ENCODE measurements around the gene TXNDC15. TPM values are rescaled to one million over a fixed set of nuclear protein-coding genes. Genes with fewer than 3 reads are reported as not detected.

TXNDC15 gene
- total and polyA plus RNA-seq, 2 of the 13 experiments (the other 11 are each of a cell fraction or from before 2014, with no cell fraction given): 22.2 to 49.9 TPM

DNA sequence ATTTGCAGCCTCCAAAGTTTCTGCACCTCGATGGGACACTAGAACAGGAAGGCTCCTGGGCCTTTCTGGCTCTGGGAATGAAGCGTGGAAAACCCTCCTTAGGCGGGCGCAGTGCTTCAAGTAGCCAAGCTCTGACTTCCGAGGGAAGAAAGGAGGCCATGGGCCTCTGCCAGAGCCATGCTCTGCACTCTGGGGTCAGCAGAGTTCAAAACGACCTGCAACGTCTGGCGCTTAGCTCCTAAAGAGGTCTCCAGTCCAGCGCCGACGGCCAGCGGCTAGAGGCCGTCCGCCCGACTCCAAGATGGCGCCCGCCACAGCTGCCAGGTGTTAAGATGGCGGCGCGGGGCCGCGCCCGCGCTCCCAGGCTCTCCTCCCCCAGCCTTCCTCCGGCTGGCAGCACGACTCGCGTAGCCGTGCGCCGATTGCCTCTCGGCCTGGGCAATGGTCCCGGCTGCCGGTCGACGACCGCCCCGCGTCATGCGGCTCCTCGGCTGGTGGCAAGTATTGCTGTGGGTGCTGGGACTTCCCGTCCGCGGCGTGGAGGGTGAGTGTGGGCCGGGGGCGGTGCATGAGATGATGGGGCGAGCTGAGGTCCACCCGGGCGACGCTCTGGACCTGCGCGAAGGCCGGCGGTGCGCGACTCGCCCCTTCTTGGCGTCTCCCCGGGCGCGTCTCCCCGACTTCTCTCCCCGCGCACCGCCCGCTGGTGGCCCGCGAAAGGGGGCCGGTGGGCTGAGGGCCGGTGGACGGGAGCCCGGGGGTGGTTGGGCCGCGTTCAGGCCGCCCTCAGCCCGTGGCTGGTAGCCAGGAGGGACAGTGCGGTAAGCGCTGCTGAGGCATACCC is at the start of gene TXNDC15 (continued):
- TF ChIP-seq ZNF615 (CRISPR knock-in tag; IDR thresholded peaks at IDR 0.05; ENCODE audit: borderline replicate concordance): no peak
- TF ChIP-seq ZNF577 (CRISPR knock-in tag; IDR thresholded peaks at IDR 0.05; ENCODE audit: borderline replicate concordance, low read depth): peak; percentile 90; the same call in 1 of the 2 replicates
- peak; percentile 72 for TF ChIP-seq ZSCAN25 (CRISPR knock-in tag; IDR thresholded peaks at IDR 0.05)
- no peak for TF ChIP-seq PHF5A (CRISPR knock-in tag; IDR thresholded peaks at IDR 0.05; ENCODE audit: low read depth, unreplicated experiment)
- TF ChIP-seq HNF4A (CRISPR knock-in tag; IDR thresholded peaks at IDR 0.05): peak; percentile 40; the same call in 1 of the 2 replicates
- no peak for TF ChIP-seq CCAR2 (optimal IDR thresholded peaks at IDR 0.05; ENCODE audit: low read depth, low read length)
- TF ChIP-seq ZSCAN31 (CRISPR knock-in tag; IDR thresholded peaks at IDR 0.05; ENCODE audit: low read depth): peak; percentile 90
- no peak for TF ChIP-seq DPF2 (CRISPR knock-in tag; IDR thresholded peaks at IDR 0.05; ENCODE audit: borderline replicate concordance, low read depth)
- TF ChIP-seq ZNF496 (CRISPR knock-in tag; IDR thresholded peaks at IDR 0.05; ENCODE audit: insufficient replicate concordance): no peak
- TF ChIP-seq HNRNPUL1 (IDR thresholded peaks at IDR 0.05; ENCODE audit: low read depth, low read length): peak; percentile 40; the same call in 1 of the 2 replicates
- TF ChIP-seq ZNF768 (CRISPR knock-in tag; IDR thresholded peaks at IDR 0.05): peak; percentile 85; the same call in 1 of the 2 replicates
- TF ChIP-seq KDM5B (CRISPR knock-in tag; IDR thresholded peaks at IDR 0.05; ENCODE audit: borderline replicate concordance): peak; percentile 92
- TF ChIP-seq PITX1 (CRISPR knock-in tag; IDR thresholded peaks at IDR 0.05): no peak
- TF ChIP-seq MBD4 (IDR thresholded peaks at IDR 0.05; ENCODE audit: borderline replicate concordance, low read length): no peak
- TF ChIP-seq PAF1 (CRISPR knock-in tag; IDR thresholded peaks at IDR 0.05): no peak
- peak; percentile 96 for TF ChIP-seq KDM2A (CRISPR knock-in tag; IDR thresholded peaks at IDR 0.05; ENCODE audit: borderline replicate concordance, low read depth)
- no peak for TF ChIP-seq CHD2 (IDR thresholded peaks at IDR 0.05; ENCODE audit: low read depth, low read length)
- TF ChIP-seq ZNF543 (CRISPR knock-in tag; IDR thresholded peaks at IDR 0.05): peak; percentile 82
- TF ChIP-seq AKAP8 (CRISPR knock-in tag; IDR thresholded peaks at IDR 0.05): peak; percentile 90
- no peak for TF ChIP-seq SMARCE1 (IDR thresholded peaks at IDR 0.05; ENCODE audit: borderline replicate concordance)
- TF ChIP-seq, protein P1, sequence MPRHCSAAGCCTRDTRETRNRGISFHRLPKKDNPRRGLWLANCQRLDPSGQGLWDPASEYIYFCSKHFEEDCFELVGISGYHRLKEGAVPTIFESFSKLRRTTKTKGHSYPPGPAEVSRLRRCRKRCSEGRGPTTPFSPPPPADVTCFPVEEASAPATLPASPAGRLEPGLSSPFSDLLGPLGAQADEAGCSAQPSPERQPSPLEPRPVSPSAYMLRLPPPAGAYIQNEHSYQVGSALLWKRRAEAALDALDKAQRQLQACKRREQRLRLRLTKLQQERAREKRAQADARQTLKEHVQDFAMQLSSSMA (CRISPR knock-in tag; IDR thresholded peaks at IDR 0.05): no peak
- peak; percentile 89 for TF ChIP-seq PHF20 (CRISPR knock-in tag; IDR thresholded peaks at IDR 0.05)
- 0 out of 2 replicates have a peak, but pooled peaks have one; percentile 20 for TF ChIP-seq ZNF136 (CRISPR knock-in tag; IDR thresholded peaks at IDR 0.05; ENCODE audit: low read depth)
- peak; percentile 89 for TF ChIP-seq ZNF605 (CRISPR knock-in tag; IDR thresholded peaks at IDR 0.05)
- TF ChIP-seq, protein P2, sequence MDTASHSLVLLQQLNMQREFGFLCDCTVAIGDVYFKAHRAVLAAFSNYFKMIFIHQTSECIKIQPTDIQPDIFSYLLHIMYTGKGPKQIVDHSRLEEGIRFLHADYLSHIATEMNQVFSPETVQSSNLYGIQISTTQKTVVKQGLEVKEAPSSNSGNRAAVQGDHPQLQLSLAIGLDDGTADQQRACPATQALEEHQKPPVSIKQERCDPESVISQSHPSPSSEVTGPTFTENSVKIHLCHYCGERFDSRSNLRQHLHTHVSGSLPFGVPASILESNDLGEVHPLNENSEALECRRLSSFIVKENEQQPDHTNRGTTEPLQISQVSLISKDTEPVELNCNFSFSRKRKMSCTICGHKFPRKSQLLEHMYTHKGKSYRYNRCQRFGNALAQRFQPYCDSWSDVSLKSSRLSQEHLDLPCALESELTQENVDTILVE (CRISPR knock-in tag; IDR thresholded peaks at IDR 0.05): 0 out of 2 replicates have a peak, but pooled peaks have one; percentile 41
- TF ChIP-seq, protein P3, sequence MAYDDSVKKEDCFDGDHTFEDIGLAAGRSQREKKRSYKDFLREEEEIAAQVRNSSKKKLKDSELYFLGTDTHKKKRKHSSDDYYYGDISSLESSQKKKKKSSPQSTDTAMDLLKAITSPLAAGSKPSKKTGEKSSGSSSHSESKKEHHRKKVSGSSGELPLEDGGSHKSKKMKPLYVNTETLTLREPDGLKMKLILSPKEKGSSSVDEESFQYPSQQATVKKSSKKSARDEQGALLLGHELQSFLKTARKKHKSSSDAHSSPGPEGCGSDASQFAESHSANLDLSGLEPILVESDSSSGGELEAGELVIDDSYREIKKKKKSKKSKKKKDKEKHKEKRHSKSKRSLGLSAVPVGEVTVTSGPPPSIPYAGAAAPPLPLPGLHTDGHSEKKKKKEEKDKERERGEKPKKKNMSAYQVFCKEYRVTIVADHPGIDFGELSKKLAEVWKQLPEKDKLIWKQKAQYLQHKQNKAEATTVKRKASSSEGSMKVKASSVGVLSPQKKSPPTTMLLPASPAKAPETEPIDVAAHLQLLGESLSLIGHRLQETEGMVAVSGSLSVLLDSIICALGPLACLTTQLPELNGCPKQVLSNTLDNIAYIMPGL (CRISPR knock-in tag; IDR thresholded peaks at IDR 0.05; ENCODE audit: borderline replicate concordance in 1 of 2, low read depth in 1 of 2): peak; percentile 92 to 93
- no peak for TF ChIP-seq ZNF326 (CRISPR knock-in tag; IDR thresholded peaks at IDR 0.05; ENCODE audit: borderline replicate concordance)

All from HepG2 (cell line).